PC-3 (cell line): Measurements from ENCODE around the gene ADAM19.
"Not testable (repeated sequence)": the region's sequence is repeated elsewhere in the genome, so short reads cannot be mapped to it uniquely, and the experiment has no call there.

ENCODE experiments used
- CTCF ChIP-seq: fragments of 300-600 bp; sonication (generic); conservative IDR thresholded peaks from 2 replicates; pipeline ENCODE4 v1.5.1; 2017; ENCODE audit warnings: antibody characterized with exemption, low read depth, mild to moderate bottlenecking, low read length
- EZH2 ChIP-seq: fragments of 300-600 bp; sonication (generic); IDR thresholded peaks from one replicate; pipeline ENCODE4 v1.6.1; 2017; ENCODE audit warnings: antibody characterized with exemption, mild to moderate bottlenecking, low read length; ENCODE audit not compliant: unreplicated experiment
- EZH2phosphoT487 ChIP-seq: fragments of 300-600 bp; sonication (generic); IDR thresholded peaks from 2 replicates; pipeline ENCODE4 v1.6.1; 2018; ENCODE audit warnings: mild to moderate bottlenecking, antibody characterized with exemption, low read length, borderline replicate concordance

GRCh38 chr5:157482702-157483101 lies 92.9 kb downstream of the ADAM19 start:
- TF ChIP-seq CTCF, EZH2, EZH2phosphoT487: not testable (repeated sequence)
